B cell (primary cell): Measurements from ENCODE around the gene KLK6. TPM values are rescaled to one million over a fixed set of nuclear protein-coding genes. Genes with fewer than 3 reads are reported as not detected.

ENCODE experiments used
- ATAC-seq: fragments of 200-7000 bp; cut with Tn5 transposase; one replicate; pipeline ENCODE4 v1.10.0; 2021; ENCODE audit warnings: low read depth, mild to moderate bottlenecking, moderate number of reproducible peaks, moderate library complexity
- CTCF ChIA-PET: fragments of 350-600 bp; sonication (Branson Sonifier 250); formaldehyde crosslinking; loops from one replicate; lab custom pipeline; 2021; ENCODE audit warnings: antibody characterized with exemption, inconsistent platforms; lab: Charles Lee
- POLR2A ChIA-PET: fragments of 350-600 bp; sonication (Branson Sonifier 250); formaldehyde crosslinking; loops from one replicate; lab custom pipeline; 2021; ENCODE audit warnings: antibody characterized with exemption; lab: Charles Lee
- DNase-seq: peaks from one replicate; pipeline ENCODE4 v3.0.0; 2013
- H2AFZ ChIP-seq: 2 replicates; pipeline ENCODE4 v1.6.1; 2012; ENCODE audit warnings: mild to moderate bottlenecking, low read depth, low read length; ENCODE audit not compliant: insufficient read depth, poor library complexity, severe bottlenecking
- H3K27ac ChIP-seq, 2 donors: 1 replicate in 1 of 2; 2 replicates in 1 of 2; pipeline ENCODE4 v1.5.1; 2012 to 2013; ENCODE audit warnings: low read length in 2 of 2, mild to moderate bottlenecking in 2 of 2, moderate library complexity in 1 of 2
- H3K27me3 ChIP-seq, 4 experiments: fragments of 200-600 bp in 1 of 4; sonication (generic) in 1 of 4; replicated peaks in 1 of 4; 1 replicate in 2 of 4; 2 replicates in 2 of 4; pipeline versions ENCODE4 v1.6.1 to v1.7.0; 2013 to 2016; ENCODE audit warnings: low read length in 3 of 4, mild to moderate bottlenecking in 2 of 4, mixed read lengths in 1 of 4, moderate library complexity in 1 of 4; ENCODE audit not compliant: insufficient read depth in 4 of 4, control insufficient read depth in 3 of 4; ENCODE audit errors: control extremely low read depth in 1 of 4
- H3K36me3 ChIP-seq, 2 experiments: replicated peaks in 1 of 2; 1 replicate in 1 of 2; 2 replicates in 1 of 2; pipeline versions ENCODE4 v1.6.1 to v1.7.1; 2013; ENCODE audit warnings: low read length in 1 of 2; ENCODE audit not compliant: insufficient read depth in 2 of 2, control insufficient read depth in 1 of 2; ENCODE audit errors: control extremely low read depth in 1 of 2, extremely low read depth in 1 of 2
- H3K4me1 ChIP-seq, 2 donors: fragments of 200-600 bp in 1 of 2; sonication (generic) in 1 of 2; 1 replicate in 1 of 2; 2 replicates in 1 of 2; pipeline versions ENCODE4 v1.5.1 to v1.6.1; 2013 to 2017; ENCODE audit warnings: low read length in 2 of 2; ENCODE audit not compliant: control insufficient read depth in 2 of 2, insufficient read depth in 2 of 2
- H3K4me2 ChIP-seq: replicated peaks from 2 replicates; pipeline ENCODE3; 2012; ENCODE audit warnings: mild to moderate bottlenecking, low read depth, low read length; ENCODE audit not compliant: poor library complexity, severe bottlenecking
- H3K4me3 ChIP-seq, 5 experiments: fragments of 200-600 bp in 1 of 5; sonication (generic) in 1 of 5; 1 replicate in 3 of 5; 2 replicates in 2 of 5; pipeline versions ENCODE4 v1.5.1 to v1.7.0; 2011 to 2016; ENCODE audit warnings: low read length in 4 of 5, mild to moderate bottlenecking in 4 of 5, low read depth in 2 of 5, control low read depth in 1 of 5, moderate library complexity in 1 of 5; ENCODE audit not compliant: insufficient read depth in 1 of 5; ENCODE audit errors: control extremely low read depth in 1 of 5, extremely low read depth in 1 of 5
- H3K79me2 ChIP-seq: fragments of 200-600 bp; sonication (generic); one replicate; pipeline ENCODE4 v1.6.0; 2016; ENCODE audit warnings: low read length; ENCODE audit not compliant: control insufficient read depth, insufficient read depth
- H3K9ac ChIP-seq: fragments of 200-600 bp; sonication (generic); 2 replicates; pipeline ENCODE4 v1.6.1; 2017; ENCODE audit warnings: mild to moderate bottlenecking, low read length, moderate library complexity
- H3K9me3 ChIP-seq, 3 donors: one replicate each; pipeline versions ENCODE4 v1.6.1 to v1.7.1; 2013; ENCODE audit warnings: low read length in 2 of 3; ENCODE audit not compliant: control insufficient read depth in 2 of 3, insufficient read depth in 1 of 3; ENCODE audit errors: control extremely low read depth in 1 of 3
- H4K20me1 ChIP-seq: 2 replicates; pipeline ENCODE4 v1.6.0; 2012; ENCODE audit warnings: mild to moderate bottlenecking, low read length; ENCODE audit not compliant: insufficient read depth, control insufficient read depth, poor library complexity, severe bottlenecking
- H3K27ac Mint-ChIP-seq: one replicate; pipeline ENCODE4 v1.8.0; 2021; ENCODE audit warnings: mixed read lengths
- H3K27me3 Mint-ChIP-seq: one replicate; pipeline ENCODE4 v1.8.0; 2021; ENCODE audit warnings: mixed read lengths
- H3K4me1 Mint-ChIP-seq: one replicate; pipeline ENCODE4 v1.8.0; 2021; ENCODE audit warnings: mixed read lengths
- H3K4me3 Mint-ChIP-seq: one replicate; pipeline ENCODE4 v1.8.0; 2021; ENCODE audit warnings: mixed read lengths
- H3K9me3 Mint-ChIP-seq: one replicate; pipeline ENCODE4 v1.8.0; 2022; ENCODE audit warnings: mixed read lengths; ENCODE audit not compliant: insufficient read depth
- CTCF ChIP-seq: fragments of 200-600 bp; IDR thresholded peaks from one replicate; pipeline ENCODE4 v1.8.0; 2022; ENCODE audit warnings: antibody characterized with exemption, mild to moderate bottlenecking
- EZH2 ChIP-seq: IDR thresholded peaks from 2 replicates; pipeline ENCODE4 v1.6.1; 2012; ENCODE audit warnings: borderline replicate concordance, low read depth, mild to moderate bottlenecking, moderate library complexity, low read length; ENCODE audit not compliant: insufficient read depth, poor library complexity, severe bottlenecking
- WGBS: methylation state at CpG from one replicate; pipeline ENCODE4 v1.1.5; 2013; ENCODE audit warnings: missing lambda C conversion rate; ENCODE audit not compliant: insufficient coverage; 5-methylcytosine and 5-hydroxymethylcytosine counted together
- intact Hi-C: fragments of 100-400 bp; cut with micrococcal nuclease; formaldehyde crosslinking; loops from one replicate; pipeline ENCODE4 v1.10.0; 2022
- polyA plus RNA-seq: library from polyadenylated mRNA; depleted of rRNA; stranded (reverse); fragments of >200 nt; gene quantifications from 2 replicates; pipeline ENCODE4 v1.2.3, GENCODE V29; 2012
- total RNA-seq, 2 donors: library from RNA; stranded (reverse); fragments of 120-200 nt in 1 of 2; gene quantifications; 1 replicate in 1 of 2; 2 replicates in 1 of 2; pipeline versions ENCODE4 v1.2.3 to v1.2.4, GENCODE V29; 2013 to 2022

The KLK6 gene
- total and polyA plus RNA-seq, 2 donors (not counting 1 experiment from before 2014, with no cell fraction given) = not detected

- Histone ChIP-seq H3K4me3 (no peak overlapping the region), H3K27me3 (peaks cover 0 to 17% (median 5%) of the 10 kb centered on the region in 4 experiments), H2AFZ (no peak overlapping the region), H4K20me1 (no peaks in the 10 kb centered on the region), H3K27ac (no peak overlapping the region), H3K9me3 (peaks cover 0 to 7% (median 0%) of the 10 kb centered on the region in 3 donors), H3K9ac (no peak overlapping the region), H3K36me3 (no peaks in the 10 kb centered on the region), H3K4me1 (peaks cover 8 to 11% of the 10 kb centered on the region in 2 donors), H3K79me2 (no peaks in the 10 kb centered on the region), H3K4me2 (no peak overlapping the region)
- no peak overlapping the region for H3K4me3 Mint-ChIP-seq
- CTCF ChIA-PET = interaction anchor here (1.5 kb wide), 2 partner anchors 44 to 388 kb away, joined by 3 read pairs; no protein-coding TSS in a partner anchor
- DNase-seq = no peak
- peaks cover 38% of the 10 kb centered on the region for H3K27me3 Mint-ChIP-seq
- 100% methylated on average over 1 of the region's 11 CpGs for WGBS
- POLR2A ChIA-PET = no interaction called here
- intact Hi-C loops = no loop called here
- H3K4me1 Mint-ChIP-seq = peaks cover 13% of the 10 kb centered on the region
- no peak overlapping the region for H3K27ac Mint-ChIP-seq
- TF ChIP-seq CTCF (no peak), EZH2 (no peak)
- no peaks in the 10 kb centered on the region for H3K9me3 Mint-ChIP-seq
- ATAC-seq = no peak
Measured at GRCh38 chr19:50926144-50926543, 43.2 kb downstream of the KLK6 start.

GRCh38 chr19:50925734-50926133 is 43.7 kb downstream of the KLK6 start:
- no peak for ATAC-seq
- H3K9ac ChIP-seq = no peak overlapping the region
- H4K20me1 ChIP-seq = no peaks in the 10 kb centered on the region
- Mint-ChIP-seq H3K4me1 (peaks cover 13% of the 10 kb centered on the region), H3K27me3 (peaks cover 34% of the 10 kb centered on the region), H3K4me3 (no peak overlapping the region), H3K27ac (no peak overlapping the region), H3K9me3 (no peaks in the 10 kb centered on the region)
- no peaks in the 10 kb centered on the region for H3K79me2 ChIP-seq
- POLR2A ChIA-PET = no interaction called here
- no peak for DNase-seq
- peaks cover 8 to 11% of the 10 kb centered on the region in 2 donors for H3K4me1 ChIP-seq
- intact Hi-C loops = no loop called here
- TF ChIP-seq CTCF (no peak), EZH2 (no peak)
- 100% methylated on average over 1 of the region's 2 CpGs for WGBS
- no peak overlapping the region for H3K4me3 ChIP-seq
- H3K4me2 ChIP-seq = no peak overlapping the region
- CTCF ChIA-PET = interaction anchor here (1.5 kb wide), 3 partner anchors 44 to 388 kb away, joined by 3 read pairs; no protein-coding TSS in a partner anchor
- H3K27me3 ChIP-seq = peaks cover 0 to 17% (median 5%) of the 10 kb centered on the region in 4 experiments
- peaks cover 0 to 7% (median 0%) of the 10 kb centered on the region in 3 donors for H3K9me3 ChIP-seq
- H2AFZ ChIP-seq = no peak overlapping the region
- H3K27ac ChIP-seq = no peak overlapping the region
- H3K36me3 ChIP-seq = no peaks in the 10 kb centered on the region
